NCI-H2227 (cell line): ENCODE results near the gene SMIM12.

Source experiments
- DNase-seq: peaks from one replicate; lab custom pipeline; 2025; ENCODE audit not compliant: unreplicated experiment; lab: John Stamatoyannopoulos, UW

The SMIM12 gene

GRCh38 chr1:34803770-34804169 is 55.8 kb downstream of the SMIM12 start:
- DNase-seq: no peak
